Sigmoid colon (tissue), 4 donors: ENCODE results near the gene DDX55.

Experiments used
- CTCF ChIP-seq, 4 experiments: fragments of 450-650 bp in 3 of 4; fragments of 200-600 bp in 1 of 4; IDR thresholded peaks; one replicate each; pipeline ENCODE4 v1.5.1; 2016 to 2019; ENCODE audit warnings: antibody characterized with exemption in 4 of 4, mild to moderate bottlenecking in 3 of 4, moderate library complexity in 2 of 4
- POLR2AphosphoS5 ChIP-seq, 4 donors: sonication (generic); formaldehyde crosslinking; IDR thresholded peaks; one replicate each; pipeline ENCODE4 v1.6.1; 2017; ENCODE audit warnings: antibody characterized with exemption in 4 of 4

GRCh38 chr12:123643911-123644310, 42.0 kb downstream of the DDX55 start:
- no peak for TF ChIP-seq CTCF (IDR thresholded peaks at IDR 0.05)
- no peak for TF ChIP-seq POLR2AphosphoS5 (IDR thresholded peaks at IDR 0.05)
